ENCODE data around the gene SLC3A2.

SLC3A2 gene

DNA sequence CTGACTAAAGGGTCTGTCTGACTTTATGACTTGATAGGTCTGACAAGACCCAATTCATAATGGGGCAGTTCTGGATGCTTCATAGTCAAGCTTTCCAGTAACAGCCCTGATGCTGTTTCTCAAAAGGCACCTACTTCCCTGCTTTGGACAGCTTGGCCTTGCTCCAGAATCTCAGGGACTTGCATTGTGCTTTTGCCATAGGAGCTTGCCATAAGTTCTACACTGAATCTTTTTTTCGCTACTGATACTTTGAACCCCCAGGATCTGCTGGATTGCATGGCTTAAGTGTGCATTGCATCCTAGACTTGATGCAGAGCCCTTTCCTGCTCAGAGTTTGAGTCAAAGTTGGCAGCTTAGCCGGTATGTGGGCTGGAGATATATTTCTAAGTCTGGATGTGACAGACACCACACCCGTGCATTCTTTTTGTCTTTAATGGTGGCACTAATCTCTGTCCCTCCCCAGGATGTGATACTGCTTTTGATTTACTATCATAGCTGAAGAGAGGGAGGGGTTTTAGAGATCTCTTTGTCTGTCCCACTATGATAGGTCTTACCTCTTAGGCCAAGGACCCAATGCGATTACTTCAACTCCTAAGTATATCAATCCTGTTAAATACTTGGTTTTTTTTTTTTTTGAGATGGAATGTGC lies 16.9 kb upstream of the SLC3A2 start:
- Histone ChIP-seq H3K9ac (no peak overlapping the region), H3K4me2 (ENCODE audit: low read length) (no peak overlapping the region), H3K9me3 (ENCODE audit: control insufficient read depth, low read length) (no peaks in the 10 kb centered on the region), H3K27ac (no peak overlapping the region), H3K36me3 (ENCODE audit: control insufficient read depth, insufficient read depth, low read length) (no peaks in the 10 kb centered on the region), H3K27me3 (ENCODE audit: control insufficient read depth, insufficient read depth, low read length) (no peaks in the 10 kb centered on the region), H3K4me3 (ENCODE audit: low read depth, low read length) (no peak overlapping the region), H2AFZ (no peak overlapping the region), H3K79me2 (no peaks in the 10 kb centered on the region), H3K4me1 (no peaks in the 10 kb centered on the region)
- TF ChIP-seq, protein P1, sequence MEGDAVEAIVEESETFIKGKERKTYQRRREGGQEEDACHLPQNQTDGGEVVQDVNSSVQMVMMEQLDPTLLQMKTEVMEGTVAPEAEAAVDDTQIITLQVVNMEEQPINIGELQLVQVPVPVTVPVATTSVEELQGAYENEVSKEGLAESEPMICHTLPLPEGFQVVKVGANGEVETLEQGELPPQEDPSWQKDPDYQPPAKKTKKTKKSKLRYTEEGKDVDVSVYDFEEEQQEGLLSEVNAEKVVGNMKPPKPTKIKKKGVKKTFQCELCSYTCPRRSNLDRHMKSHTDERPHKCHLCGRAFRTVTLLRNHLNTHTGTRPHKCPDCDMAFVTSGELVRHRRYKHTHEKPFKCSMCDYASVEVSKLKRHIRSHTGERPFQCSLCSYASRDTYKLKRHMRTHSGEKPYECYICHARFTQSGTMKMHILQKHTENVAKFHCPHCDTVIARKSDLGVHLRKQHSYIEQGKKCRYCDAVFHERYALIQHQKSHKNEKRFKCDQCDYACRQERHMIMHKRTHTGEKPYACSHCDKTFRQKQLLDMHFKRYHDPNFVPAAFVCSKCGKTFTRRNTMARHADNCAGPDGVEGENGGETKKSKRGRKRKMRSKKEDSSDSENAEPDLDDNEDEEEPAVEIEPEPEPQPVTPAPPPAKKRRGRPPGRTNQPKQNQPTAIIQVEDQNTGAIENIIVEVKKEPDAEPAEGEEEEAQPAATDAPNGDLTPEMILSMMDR (IDR thresholded peaks at IDR 0.05): no peak

DNA sequence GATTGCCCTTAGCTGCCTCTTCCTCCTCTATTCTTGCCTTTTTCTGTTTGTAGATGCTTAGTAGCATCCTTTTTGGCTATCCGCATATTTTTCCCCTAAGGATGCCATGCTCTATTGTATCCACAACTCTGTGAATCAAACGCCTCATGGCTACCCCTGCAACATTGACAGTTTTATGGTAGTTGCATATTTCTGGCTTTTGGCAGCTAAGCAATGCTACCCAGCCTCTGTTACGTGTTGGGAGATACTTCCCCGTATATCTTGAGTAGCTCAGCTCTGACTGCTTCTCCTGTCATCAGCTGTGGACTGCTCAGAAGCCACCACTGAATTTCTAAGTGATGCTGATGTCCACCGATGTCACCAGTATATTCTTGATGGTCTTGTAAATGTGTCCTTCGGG lies 15.1 kb upstream of the SLC3A2 start:
- Histone ChIP-seq H3K27me3 (ENCODE audit: control insufficient read depth, insufficient read depth, low read length) (no peaks in the 10 kb centered on the region), H3K4me1 (no peaks in the 10 kb centered on the region), H3K27ac (no peak overlapping the region), H3K79me2 (no peaks in the 10 kb centered on the region), H3K4me3 (ENCODE audit: low read depth, low read length) (no peak overlapping the region), H2AFZ (no peak overlapping the region), H3K4me2 (ENCODE audit: low read length) (no peak overlapping the region), H3K36me3 (ENCODE audit: control insufficient read depth, insufficient read depth, low read length) (no peaks in the 10 kb centered on the region), H3K9me3 (ENCODE audit: control insufficient read depth, low read length) (no peaks in the 10 kb centered on the region), H3K9ac (no peak overlapping the region)
- TF ChIP-seq, protein P1 (IDR thresholded peaks at IDR 0.05): no peak

DNA sequence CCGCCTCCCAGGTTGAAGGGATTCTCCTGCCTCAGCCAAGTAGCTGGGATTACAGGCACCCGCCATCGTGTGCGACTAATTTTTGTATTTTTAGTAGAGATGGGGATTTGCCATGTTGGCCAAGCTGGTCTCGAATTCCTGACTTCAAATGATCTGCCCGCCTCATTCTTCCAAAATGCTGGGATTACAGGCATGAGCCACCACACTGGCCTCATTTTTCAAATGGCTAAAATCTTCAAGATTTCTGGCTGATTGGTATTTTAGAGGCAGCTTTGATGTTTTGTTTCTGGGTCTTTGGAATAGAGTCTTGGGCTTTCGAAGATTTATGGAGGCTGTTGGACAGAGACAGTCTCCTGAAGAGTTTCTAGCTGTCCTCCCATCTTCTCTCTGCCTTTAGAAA lies 5.8 kb upstream of the SLC3A2 start:
- Histone ChIP-seq H2AFZ (no peak overlapping the region), H3K79me2 (no peaks in the 10 kb centered on the region), H3K4me3 (ENCODE audit: low read depth, low read length) (no peak overlapping the region), H3K9ac (no peak overlapping the region), H3K27me3 (ENCODE audit: control insufficient read depth, insufficient read depth, low read length) (no peaks in the 10 kb centered on the region), H3K27ac (no peak overlapping the region), H3K4me2 (ENCODE audit: low read length) (no peak overlapping the region), H3K36me3 (ENCODE audit: control insufficient read depth, insufficient read depth, low read length) (no peaks in the 10 kb centered on the region), H3K4me1 (peaks cover 2% of the 10 kb centered on the region), H3K9me3 (ENCODE audit: control insufficient read depth, low read length) (no peaks in the 10 kb centered on the region)
- TF ChIP-seq, protein P1 (IDR thresholded peaks at IDR 0.05): no peak

DNA sequence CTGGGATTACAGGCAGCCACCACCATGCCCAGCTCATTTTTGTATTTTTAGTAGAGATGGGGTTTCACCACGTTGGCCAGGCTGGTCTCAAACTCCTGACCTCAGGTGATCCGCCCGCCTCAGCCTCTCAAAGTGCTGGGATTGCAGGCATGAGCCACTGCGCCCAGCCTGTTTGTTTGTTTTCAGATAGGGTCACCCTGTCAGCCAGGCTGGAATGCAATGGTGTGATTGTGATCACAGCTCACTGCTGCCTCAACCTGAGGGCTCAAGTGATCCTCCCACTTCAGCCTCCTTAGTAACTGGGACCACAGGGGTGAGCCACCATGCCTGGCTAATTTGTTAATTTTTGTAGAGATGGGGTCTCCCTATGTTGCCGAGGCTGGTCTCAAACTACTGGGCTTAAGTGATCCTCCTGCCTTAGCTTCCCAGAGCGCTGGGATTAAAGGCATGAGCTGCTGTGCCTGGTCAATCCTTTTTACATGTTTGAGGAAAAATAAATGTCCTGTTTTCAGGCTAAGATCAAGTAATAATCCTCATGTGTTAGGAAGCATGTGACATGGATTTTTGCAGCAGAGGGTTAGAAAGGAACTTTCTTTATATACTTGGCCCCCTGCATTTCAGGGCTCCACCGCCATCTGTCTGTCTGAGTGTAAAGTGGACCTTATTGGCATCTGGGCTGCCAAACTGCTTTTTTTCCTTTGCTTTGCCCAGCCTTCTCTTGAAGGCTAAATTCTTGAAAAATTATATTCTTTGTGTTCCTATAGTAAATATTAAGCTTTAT lies 4.8 kb upstream of the SLC3A2 start:
- H3K79me2 ChIP-seq: no peaks in the 10 kb centered on the region
- peaks cover 5% of the 10 kb centered on the region for H3K4me1 ChIP-seq
- TF ChIP-seq, protein P1 (IDR thresholded peaks at IDR 0.05): no peak
- no peaks in the 10 kb centered on the region for H3K9me3 ChIP-seq (ENCODE audit: control insufficient read depth, low read length)
- H3K4me3 ChIP-seq (ENCODE audit: low read depth, low read length): no peak overlapping the region
- H2AFZ ChIP-seq: no peak overlapping the region
- no peaks in the 10 kb centered on the region for H3K36me3 ChIP-seq (ENCODE audit: control insufficient read depth, insufficient read depth, low read length)
- H3K4me2 ChIP-seq (ENCODE audit: low read length): no peak overlapping the region
- no peak overlapping the region for H3K9ac ChIP-seq
- no peak overlapping the region for H3K27ac ChIP-seq
- no peaks in the 10 kb centered on the region for H3K27me3 ChIP-seq (ENCODE audit: control insufficient read depth, insufficient read depth, low read length)

Data from parathyroid adenoma (tissue), 2 donors.